Adipose tissue (tissue), 3 donors: Measurements from ENCODE around the gene ARHGEF28. TPM values are rescaled to one million over a fixed set of nuclear protein-coding genes. Genes with fewer than 3 reads are reported as not detected.

Source experiments
- H3K27ac ChIP-seq: one replicate; pipeline ENCODE4 v1.5.1; 2013; ENCODE audit warnings: low read depth, low read length
- WGBS, 3 donors: extraction: QIAGEN DNeasy Blood & Tissue Kit; methylation state at CpG; one replicate each; pipeline ENCODE4 v1.1.7; 2013; 5-methylcytosine and 5-hydroxymethylcytosine counted together
- polyA plus RNA-seq, 3 donors: library from polyadenylated mRNA; stranded (reverse); fragments of 200-250 nt; gene quantifications; one replicate each; pipeline ENCODE4 v1.2.3, GENCODE V29; 2013
- donor health status: healthy with polysubstance abuse.
- donor health status: Bipolar disorder and iron deficiency.
- donor health status: healthy.

The ARHGEF28 gene
- polyA plus RNA-seq, 3 donors: 1.9 to 11.6 (median 5.5) TPM

- 64 to 82% (median 69%) methylated on average over 5 of the region's 5 CpGs for WGBS, 3 donors
- no peak overlapping the region for H3K27ac ChIP-seq
Observed at GRCh38 chr5:73897893-73898292, 271.9 kb downstream of the ARHGEF28 start.

DNA sequence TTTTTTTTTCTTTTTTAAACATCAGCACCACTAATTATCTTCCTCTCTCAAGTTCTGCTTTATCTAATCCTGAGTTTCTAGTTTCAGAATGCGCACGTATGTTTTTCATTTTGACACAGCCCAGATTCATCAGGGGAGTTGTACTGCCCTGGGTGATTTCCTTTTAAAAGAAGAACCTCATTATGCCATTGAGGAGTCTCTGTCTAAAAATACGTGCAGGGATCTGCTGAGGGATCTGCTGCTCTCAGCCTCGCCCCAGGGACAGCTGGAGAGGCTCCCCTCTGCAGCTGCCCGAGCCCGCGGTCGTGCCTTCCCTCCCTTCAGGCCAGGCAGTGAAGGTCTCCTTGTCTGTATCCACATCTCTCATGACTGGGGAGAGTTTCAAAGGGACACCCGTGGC is 273.1 kb downstream of the ARHGEF28 start:
- H3K27ac ChIP-seq: no peak overlapping the region
- WGBS, 3 donors: 67 to 88% (median 69%) methylated on average over 9 of the region's 9 CpGs

- WGBS, 3 donors: 64 to 93% (median 86%) methylated on average over 3 of the region's 3 CpGs
- H3K27ac ChIP-seq: no peak overlapping the region
Observed at GRCh38 chr5:73899916-73900315, 273.9 kb downstream of the ARHGEF28 start.

- H3K27ac ChIP-seq: no peak overlapping the region
- 76 to 91% (median 87%) methylated on average over 7 of the region's 7 CpGs for WGBS, 3 donors
Observed at GRCh38 chr5:73900566-73900965, 274.6 kb downstream of the ARHGEF28 start.

DNA sequence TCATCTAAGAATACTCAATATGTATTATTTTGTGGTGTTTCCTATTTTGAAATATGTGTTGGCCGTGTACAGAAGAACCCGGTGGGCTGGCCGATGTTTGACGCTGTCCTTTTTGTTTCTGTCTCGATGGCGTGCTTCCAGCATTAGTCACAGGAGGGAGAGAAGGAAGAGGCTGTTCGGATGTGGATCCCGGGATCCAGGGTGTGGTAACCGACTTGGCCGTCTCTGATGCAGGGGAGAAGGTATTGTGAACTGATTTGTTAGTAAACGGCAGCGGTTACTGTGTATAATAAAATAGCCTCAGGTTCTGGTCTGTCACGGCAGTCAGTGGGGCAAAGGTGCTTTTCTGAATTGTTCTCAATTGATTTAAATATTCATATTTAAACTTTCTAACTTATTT is 275.0 kb downstream of the ARHGEF28 start:
- no peak overlapping the region for H3K27ac ChIP-seq
- WGBS, 3 donors: 59 to 69% (median 61%) methylated on average over 13 of the region's 13 CpGs

GRCh38 chr5:73901455-73901854 is 275.5 kb downstream of the ARHGEF28 start:
- 16 to 35% (median 26%) methylated on average over 4 of the region's 4 CpGs for WGBS, 3 donors
- H3K27ac ChIP-seq: no peak overlapping the region

GRCh38 chr5:73902327-73903051 is 276.5 kb downstream of the ARHGEF28 start:
- WGBS, 3 donors: 33 to 40% (median 34%) methylated on average over 10 of the region's 10 CpGs
- no peak overlapping the region for H3K27ac ChIP-seq

- 90 to 96% (median 93%) methylated on average over 9 of the region's 9 CpGs for WGBS, 3 donors
- H3K27ac ChIP-seq: no peak overlapping the region
Observed at GRCh38 chr5:73903169-73903568, 277.2 kb downstream of the ARHGEF28 start.

GRCh38 chr5:73906277-73906676 is 280.3 kb downstream of the ARHGEF28 start:
- WGBS, 3 donors: 80 to 96% (median 85%) methylated on average over 3 of the region's 3 CpGs
- no peak overlapping the region for H3K27ac ChIP-seq

DNA sequence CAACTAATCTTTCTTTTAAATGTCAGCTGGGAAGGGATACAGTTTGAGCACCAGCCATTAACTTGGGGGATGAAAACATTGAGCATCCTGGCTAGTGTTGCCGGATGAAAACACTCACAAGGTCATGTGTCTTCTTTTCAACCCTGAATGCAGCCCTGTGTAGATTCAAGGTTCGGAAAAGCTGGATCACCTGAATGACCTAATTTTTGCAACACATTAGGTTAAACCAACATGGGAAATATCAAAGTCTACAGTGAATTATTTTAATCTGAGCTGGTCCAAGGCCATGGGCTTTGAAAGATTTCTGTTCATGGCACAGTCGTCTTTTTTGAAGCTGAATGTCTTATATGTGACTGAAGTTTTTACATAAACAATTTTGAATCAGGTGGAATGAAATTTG is 281.2 kb downstream of the ARHGEF28 start:
- no peak overlapping the region for H3K27ac ChIP-seq
- 64 to 97% (median 92%) methylated on average over 3 of the region's 3 CpGs for WGBS, 3 donors

DNA sequence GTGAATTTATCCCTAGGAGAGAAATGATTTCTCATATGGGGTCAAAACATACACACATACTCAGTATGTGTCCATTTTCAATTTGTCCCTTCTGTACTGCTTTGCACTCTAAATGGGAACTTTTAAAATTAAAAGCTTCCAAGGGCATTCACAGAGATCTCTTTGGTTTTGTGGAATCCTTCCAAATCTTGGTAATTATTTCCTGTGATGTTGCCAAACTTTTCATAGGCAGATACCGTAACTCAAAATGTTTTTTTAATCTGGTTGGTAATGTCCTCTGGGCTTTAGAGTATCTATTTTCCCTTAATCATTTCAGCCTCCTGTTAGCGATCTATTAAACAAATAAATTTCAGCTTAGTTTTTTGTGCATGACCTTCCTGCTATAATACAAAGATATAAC is 282.4 kb downstream of the ARHGEF28 start:
- 21 to 35% (median 34%) methylated on average over 2 of the region's 2 CpGs for WGBS, 3 donors

GRCh38 chr5:73908846-73909245 is 282.9 kb downstream of the ARHGEF28 start:
- H3K27ac ChIP-seq: no peak overlapping the region
- 91 to 97% (median 94%) methylated on average over 3 of the region's 3 CpGs for WGBS, 3 donors

More for the DNA sequence above, 282.4 kb downstream of the ARHGEF28 start:
- H3K27ac ChIP-seq: no peak overlapping the region

DNA sequence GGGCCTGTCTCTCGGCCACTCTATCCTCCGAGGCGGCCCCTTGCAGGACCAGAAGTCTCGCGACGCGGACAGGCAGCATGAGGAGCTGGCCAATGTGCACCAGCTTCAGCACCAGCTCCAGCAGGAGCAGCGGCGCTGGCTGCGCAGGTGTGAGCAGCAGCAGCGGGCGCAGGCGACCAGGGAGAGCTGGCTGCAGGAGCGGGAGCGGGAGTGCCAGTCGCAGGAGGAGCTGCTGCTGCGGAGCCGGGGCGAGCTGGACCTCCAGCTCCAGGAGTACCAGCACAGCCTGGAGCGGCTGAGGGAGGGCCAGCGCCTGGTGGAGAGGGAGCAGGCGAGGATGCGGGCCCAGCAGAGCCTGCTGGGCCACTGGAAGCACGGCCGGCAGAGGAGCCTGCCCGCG is 283.5 kb downstream of the ARHGEF28 start:
- WGBS, 3 donors: 95 to 98% (median 97%) methylated on average over 24 to 27 of the region's 27 CpGs
- no peak overlapping the region for H3K27ac ChIP-seq

GRCh38 chr5:73911761-73912393 is 285.9 kb downstream of the ARHGEF28 start:
- H3K27ac ChIP-seq: no peak overlapping the region
- 62 to 76% (median 74%) methylated on average over 4 of the region's 4 CpGs for WGBS, 3 donors

DNA sequence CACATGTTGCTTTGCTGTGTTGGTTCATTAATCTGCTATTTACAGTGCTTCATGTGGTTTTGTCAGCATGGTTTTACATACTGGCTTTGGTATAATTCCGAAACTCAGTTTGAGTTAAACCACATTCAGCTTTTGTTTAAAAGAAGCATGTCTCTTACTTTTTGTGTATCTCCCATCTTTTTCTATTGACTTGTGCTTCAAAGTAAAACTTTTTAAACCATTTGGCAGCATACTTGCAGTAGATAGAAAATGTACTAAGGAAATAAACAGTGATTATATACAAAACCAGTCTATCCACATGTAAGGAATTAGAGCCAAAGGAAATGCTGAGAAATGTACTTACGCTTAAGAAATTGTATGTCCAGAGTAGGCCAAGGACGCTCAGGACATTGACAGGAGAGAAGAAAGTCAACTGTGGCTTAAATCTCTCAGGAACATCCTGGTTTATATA is 286.9 kb downstream of the ARHGEF28 start:
- WGBS, 3 donors: 84 to 92% (median 91%) methylated on average over 3 of the region's 3 CpGs
- H3K27ac ChIP-seq: no peak overlapping the region

- H3K27ac ChIP-seq: no peak overlapping the region
Observed at GRCh38 chr5:73913971-73914370, 288.0 kb downstream of the ARHGEF28 start.

GRCh38 chr5:73915345-73915744 is 289.3 kb downstream of the ARHGEF28 start:
- no peak overlapping the region for H3K27ac ChIP-seq
- WGBS, 3 donors: 77 to 84% (median 78%) methylated on average over 1 of the region's 1 CpG

DNA sequence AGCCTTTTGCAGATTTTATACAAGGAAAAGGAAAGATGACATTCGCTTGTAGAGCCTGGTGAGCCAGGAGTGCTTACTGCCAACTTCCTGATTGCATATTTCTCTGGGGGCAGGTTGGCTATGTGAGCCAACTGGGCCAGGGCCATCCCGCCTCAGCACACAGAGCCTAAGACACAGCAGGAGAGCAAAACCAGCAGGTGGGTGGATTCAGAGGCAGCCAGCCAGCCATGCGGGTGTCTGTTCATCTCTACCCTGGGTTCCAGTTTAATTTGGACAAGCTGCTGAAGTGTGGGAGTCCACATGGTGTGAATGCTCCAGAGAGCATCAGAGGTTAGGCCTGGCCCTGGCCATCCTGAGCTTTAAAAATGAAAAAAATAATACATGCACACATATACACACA is 291.4 kb downstream of the ARHGEF28 start:
- WGBS, 3 donors: 46 to 54% (median 52%) methylated on average over 3 of the region's 3 CpGs
- H3K27ac ChIP-seq: no peak overlapping the region

DNA sequence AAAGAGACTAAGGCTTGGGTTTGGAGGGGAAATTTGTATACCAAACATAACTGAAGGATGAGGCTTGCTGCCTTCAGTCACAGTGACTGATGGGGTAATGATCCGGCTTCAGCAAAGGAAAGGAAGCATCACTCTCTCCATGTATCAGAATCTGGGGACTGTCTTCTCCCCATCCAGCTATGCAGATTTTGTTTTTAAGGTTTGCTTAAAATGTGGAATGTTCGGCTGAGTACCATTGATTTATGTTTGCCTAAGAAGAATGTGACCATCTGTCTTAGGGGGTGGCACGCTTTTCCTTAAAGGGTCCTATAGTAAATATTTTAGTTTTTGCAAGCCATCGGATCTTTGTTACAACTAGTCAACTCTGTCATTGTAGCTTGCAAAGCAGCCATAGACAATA is 291.9 kb downstream of the ARHGEF28 start:
- 87 to 91% (median 88%) methylated on average over 4 of the region's 4 CpGs for WGBS, 3 donors
- no peak overlapping the region for H3K27ac ChIP-seq

GRCh38 chr5:73918791-73919221 is 292.8 kb downstream of the ARHGEF28 start:
- WGBS, 3 donors: 47 to 85% (median 50%) methylated on average over 6 of the region's 6 CpGs
- H3K27ac ChIP-seq: no peak overlapping the region
